NCI-H2227 (cell line): ENCODE results near the gene CTBP2.
A peak's percentile ranks its signal among the peaks of the same experiment; 100 is the strongest.
"Not testable (repeated sequence)": the region's sequence is repeated elsewhere in the genome, so short reads cannot be mapped to it uniquely, and the experiment has no call there.

Source experiments
- DNase-seq: peaks from one replicate; lab custom pipeline; 2025; ENCODE audit not compliant: unreplicated experiment; lab: John Stamatoyannopoulos, UW

CTBP2 gene

DNA sequence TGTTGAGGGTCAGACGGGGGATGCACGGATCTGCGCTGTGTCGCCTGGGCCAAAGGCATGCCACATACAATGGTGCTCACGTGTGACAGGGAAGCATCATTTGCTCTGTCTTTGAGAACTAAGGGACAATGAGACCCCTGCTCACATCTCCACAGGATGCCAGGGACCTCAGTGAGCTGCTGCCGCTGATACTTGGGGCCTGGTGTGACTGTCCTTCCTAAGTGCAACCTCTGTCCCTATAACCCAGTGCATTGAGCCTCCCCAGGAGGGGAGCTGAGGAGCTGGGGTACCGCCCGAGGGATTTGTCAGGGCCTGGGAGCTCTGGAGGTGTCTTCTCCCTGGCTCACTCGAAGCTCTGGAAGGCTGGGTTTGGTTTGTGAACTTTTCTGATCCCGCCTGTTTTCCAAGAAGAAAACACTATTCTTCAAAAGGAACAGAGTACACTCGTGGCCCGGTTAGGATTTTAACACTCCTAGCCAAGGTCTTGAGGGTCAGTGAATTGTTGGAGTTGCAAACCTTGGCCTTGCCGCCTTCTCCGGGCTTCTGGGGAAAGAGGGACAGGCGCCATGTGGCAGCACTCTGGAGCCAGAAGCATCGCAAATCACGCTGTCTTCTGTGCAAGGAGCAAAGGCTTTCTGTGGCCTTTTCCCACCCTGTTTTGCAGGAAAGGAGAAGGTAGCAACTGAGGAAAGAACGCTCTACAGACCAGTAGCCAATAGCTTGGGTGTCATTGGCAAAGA is 26.2 kb upstream of the CTBP2 start:
- no peak for DNase-seq

GRCh38 chr10:125179107-125179506 is 18.7 kb upstream of the CTBP2 start:
- not testable (repeated sequence) for DNase-seq

DNA sequence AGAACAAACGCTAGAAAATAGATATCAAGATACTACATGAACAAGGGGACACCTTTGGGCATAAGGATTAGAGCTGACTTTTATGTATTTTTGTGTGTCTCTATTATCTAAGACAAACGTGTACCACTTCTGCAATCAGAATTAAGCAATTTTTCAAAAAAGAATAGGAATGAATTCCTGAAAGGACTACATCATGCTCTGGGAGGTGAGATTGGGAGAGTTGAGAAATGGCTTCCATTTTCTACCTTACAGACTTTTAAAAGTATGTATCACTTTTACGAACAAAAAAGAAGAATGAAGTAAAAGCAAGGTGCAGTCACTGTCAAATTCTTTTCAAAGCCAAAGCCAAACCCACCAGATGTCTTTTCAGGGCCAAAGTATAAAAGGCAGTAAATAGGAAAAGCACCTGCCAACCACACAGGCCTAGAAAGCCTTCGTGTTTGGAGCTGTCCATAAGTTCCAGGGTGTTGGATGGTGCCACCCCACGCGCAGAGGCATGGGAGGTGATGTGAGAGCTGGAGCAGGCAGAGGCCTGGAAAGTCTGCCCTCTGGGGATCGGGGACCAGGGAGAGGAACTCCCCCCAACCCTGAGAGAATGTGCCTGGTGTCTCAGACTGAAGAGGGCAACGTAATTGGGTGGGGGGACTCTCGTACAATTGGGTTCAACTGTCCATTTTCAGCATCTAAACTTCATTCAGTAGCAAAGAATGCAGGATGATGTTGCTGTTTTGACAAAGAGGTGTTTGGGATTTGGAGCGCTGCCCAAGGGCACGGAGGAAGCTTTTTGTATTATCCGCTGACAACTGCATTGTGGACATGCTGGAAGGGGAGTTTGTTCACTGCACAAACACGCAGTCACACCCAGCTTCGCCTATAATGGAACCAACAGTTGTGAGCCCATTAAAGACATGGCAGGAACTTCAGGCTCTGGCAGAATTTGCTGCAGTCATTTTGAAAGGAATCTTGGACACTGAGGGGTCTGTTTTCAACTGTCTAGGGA is 17.6 kb upstream of the CTBP2 start:
- DNase-seq: no peak

GRCh38 chr10:125175807-125176206 is 15.4 kb upstream of the CTBP2 start:
- no peak for DNase-seq

DNA sequence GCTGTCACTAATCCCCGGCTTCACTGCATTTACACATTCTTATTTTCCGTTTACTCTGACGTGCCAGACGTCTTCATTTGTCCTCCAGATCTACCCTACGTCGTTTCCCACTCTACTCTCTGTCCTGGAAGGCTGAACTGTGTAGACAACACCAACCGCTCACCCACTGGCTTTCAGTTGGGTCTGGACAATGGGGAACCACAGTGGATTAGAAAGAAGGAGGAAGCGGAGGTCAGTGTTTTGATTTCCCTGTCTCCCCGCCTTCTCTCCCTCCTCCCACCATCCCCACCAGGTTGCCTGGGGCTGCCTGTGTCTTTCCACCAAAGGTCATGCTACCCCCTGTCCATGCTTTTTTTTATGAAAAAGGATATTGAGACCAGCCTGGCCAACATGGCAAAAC is 14.0 kb upstream of the CTBP2 start:
- DNase-seq: no peak

- DNase-seq: no peak
These were observed 12.3 kb upstream of the CTBP2 start for GRCh38 chr10:125172694-125173093.

DNA sequence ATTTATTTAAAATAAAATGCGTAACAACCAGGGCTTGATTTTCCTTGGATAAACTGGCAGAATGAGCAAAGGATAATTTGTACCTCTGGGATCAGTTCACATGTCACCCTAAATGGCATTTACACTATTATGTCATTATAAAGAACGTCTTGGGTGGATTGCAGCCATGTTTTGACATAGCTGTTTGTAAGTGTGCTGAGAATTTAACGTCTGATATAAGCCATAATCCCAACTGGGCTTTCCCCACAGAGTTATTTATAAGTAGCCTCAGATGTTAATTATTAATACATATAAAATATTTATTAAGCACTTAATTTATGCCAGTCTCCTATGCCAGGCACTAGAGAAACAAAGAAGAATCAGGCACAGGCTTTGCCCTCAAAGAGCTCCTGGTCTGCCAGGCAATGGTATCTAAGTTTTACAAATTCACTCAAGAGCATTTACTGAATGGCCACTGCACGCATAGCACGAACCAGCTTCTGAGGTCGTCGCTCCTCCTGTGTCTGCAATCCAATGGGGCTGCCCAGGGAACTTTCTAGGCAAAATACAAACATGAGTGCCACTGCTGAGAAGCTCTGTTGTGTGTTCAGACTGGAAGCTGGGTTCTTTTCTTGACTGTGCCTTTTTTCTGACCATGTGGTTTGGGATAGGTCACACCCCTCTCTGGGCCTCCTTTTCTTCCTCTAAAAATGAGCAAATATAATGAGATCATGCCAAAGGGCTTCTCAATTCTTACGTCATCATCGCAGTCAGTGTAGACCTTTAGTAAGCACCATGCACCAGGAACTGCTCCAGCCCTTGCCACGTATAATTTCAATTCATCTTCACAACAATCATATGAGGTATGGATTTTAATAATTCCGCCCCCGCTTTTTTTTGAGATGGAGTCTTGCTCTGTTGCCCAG is 11.3 kb upstream of the CTBP2 start:
- DNase-seq: no peak

- no peak for DNase-seq
These were observed 9.6 kb upstream of the CTBP2 start for GRCh38 chr10:125169915-125170314.

DNA sequence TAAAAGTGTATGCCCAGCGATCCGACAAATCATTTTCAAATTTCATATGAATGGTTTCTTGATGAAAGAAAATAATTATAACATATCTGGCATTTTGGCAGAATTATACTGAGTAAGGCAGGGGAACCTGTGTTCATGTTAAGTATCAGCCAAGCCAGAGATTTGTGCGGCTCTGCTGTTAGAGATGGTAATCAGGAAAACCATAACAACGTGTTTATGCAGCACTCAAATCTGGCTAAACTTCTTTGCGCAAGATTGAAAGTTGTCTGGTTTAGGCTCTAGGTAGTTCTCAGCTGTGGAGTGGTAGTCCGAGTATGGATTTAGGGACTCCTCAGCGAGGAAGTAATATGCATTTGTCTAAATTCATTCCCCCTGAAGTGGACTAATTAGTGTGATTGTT is 8.9 kb upstream of the CTBP2 start:
- no peak for DNase-seq

DNA sequence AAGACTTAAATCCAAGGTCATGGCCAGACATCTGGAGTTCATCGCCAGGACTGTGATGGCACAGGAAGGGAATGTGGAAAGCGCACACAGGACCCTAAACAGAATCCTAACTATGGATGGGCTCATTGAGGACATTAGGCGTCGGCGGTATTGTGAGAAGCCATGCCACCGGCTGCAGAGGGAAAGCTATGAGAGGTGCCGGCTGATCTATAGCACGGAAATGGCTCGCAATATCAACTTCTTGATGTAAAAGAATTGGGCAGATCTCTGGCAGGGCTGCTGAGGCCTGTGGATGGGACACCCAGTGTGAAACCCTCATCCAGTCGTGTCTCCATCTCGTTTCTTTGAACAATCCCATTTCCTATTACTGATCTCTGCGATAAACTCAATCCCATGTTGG is 6.3 kb upstream of the CTBP2 start:
- no peak for DNase-seq

DNA sequence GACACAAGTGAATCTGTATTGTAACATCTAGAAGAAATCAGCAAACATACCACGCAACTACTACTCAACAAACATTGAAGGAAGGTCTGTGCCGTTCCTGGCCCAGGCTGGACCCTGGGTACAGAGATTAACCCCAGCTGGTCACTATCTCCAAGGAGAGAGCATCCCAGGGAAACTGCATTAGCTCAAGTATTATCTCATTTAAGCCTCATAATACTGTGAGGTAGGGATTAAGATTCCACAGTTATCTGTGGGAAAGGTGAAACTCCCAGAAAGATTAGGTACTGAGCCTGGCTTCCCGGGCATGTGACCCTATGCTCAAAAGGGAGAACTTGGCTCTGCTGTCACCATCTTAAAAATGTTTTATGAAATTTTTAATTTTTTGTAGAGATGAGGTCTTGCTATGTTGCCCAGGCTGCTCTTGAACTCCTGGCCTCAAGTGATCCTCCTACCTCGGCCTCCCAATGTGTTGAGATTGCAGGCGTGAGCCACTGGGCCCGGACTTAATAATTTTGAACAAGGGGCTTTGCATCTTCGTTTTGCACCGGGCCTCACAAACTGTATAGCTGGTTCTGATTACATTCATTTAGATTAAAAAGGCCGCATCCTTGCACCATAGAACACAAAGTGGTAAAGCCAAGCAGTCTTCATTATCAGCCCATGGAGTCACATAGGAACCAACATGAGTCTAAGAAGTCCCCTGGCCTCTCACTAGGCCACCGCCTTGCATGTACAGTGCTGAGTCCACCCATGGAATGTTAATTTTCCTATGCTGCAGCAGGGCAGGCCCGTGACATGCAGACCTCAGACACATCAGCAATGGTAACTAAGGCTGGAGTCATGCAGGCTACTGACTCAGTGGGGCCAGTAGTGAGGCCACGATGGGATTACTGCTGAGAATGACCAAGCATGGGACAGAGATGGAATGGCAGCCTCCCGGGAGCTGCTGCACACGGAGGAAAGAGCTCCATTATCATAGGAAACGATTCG is 5.5 kb upstream of the CTBP2 start:
- DNase-seq: no peak

DNA sequence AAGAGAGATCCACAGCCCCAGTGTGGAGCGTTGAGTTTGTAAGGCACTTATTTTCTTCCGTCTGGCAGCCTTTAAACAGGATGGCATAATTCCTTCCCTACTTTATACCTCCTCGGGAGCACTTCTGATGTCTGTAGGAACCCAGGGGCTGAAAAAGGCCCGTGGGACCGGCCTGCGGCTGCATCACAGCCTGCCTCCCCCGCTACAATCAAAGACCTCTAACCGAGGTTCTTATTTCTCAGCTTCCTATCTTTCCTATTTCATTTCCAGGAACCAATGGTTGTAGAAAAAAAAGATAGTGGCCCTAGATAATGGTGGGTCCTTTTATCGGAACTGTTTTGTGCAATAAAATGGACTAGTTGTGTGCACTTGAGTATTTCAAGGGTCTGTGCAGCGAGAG is 4.1 kb upstream of the CTBP2 start:
- DNase-seq: no peak

GRCh38 chr10:125163803-125164202 is 3.4 kb upstream of the CTBP2 start:
- no peak for DNase-seq

DNA sequence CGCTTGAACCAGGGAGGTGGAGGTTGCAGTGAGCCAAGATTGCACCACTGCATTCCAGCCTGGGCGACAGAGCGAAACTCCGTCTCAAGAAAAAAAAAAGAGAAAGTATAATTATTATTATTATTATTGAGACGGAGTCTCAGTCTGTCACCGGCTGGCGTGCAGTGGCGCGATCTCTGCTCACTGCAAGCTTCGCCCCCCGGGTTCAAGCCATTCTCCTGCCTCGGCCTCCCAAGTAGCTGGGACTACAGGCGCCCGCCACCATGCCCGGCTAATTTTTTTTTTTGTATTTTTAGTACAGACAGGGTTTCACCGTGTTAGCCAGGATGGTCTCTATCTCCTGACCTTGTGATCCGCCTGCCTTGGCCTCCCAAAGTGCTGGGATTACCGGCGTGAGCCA is 2.9 kb upstream of the CTBP2 start:
- not testable (repeated sequence) for DNase-seq

DNA sequence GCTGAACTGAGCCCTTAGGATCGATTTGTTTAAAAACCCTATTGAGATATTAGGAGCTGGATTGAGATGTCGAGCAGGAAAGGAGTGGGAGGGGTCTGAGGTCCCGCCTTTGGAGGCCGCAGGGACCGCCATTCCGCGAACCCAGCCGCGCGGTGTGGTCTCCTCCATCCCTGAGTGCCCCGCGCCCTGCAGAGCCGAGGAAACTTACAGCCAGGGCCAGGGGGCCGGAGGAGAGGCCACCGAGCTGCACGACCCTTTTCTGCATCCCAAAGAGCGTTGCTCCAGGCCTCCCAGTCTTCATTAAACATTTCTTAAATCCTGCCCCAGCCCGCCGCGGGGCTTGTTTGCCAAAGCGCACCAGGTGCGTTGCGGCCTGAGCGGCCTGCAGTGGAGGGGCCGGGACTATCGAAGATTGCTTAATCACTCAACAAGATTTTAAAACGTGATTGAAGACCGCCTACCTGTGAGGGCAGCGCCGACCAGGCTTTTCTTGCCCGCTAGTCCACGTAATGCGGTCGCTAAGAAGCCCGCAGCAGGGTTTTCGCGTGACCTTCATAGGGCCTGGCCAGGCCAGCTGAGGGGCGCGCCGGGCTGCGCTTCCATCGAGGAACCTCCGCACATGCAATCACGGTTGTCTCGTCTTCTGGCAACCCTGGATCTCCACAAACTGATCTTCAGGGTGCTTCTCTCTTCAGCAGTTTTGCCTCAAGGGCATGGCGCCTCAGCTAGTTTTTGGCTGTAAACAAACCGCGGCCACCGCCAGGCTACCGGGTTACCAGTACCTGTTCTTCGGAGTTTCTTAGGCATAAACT is 2.0 kb upstream of the CTBP2 start:
- DNase-seq: peak; percentile 40

DNA sequence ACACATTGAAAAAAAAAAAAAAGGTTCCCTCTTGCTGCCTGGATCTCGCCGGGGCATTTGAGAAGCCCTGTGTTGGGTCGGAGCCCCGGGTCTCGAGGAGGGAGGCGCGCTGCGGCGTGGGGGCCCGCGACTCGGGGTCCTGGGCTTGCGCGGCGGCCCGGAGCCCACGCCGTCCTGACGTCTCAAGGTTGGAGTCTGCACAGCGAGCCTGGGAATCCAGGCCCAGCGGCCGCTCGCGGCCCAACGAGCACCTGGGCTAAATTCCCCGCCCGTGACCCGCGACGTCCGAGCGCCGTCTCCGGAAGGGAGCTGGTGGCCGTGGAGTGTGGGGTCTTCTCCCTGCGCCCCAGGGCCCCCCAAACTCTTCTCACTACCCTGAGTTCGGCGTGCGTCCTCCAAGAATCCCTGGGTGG is 1.4 kb upstream of the CTBP2 start:
- peak; percentile 31 for DNase-seq

- peak; percentile 86 for DNase-seq
These were observed 718 bp upstream of the CTBP2 start for GRCh38 chr10:125160856-125161706.

DNA sequence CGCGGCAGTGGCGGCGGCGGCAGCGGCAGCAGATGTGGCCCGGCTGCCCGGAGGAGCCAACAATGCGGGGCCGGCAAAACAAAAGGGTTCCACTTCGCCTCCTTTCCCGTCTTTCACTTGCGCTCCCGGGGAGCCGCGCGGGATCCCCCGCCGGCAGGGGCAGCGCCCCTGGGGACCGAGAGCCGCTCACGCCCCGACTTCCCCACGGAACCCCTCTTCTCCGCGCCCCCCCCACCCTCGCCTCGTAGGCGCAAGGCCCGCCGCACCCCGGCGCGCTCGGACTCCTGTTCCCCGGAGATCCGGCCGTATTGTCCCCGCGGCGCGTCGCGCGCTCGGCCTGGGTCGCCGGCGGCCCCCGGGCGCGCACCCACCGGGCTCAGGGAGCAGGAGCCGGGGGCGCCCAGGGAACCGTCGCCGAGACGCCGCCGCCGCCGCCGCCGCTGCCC is 854 bp downstream of the CTBP2 start:
- DNase-seq: peak; percentile 38
